Measurements from ENCODE around the gene NUBPL.

GRCh38 chr14:31622060-31622459 is 60.9 kb downstream of the NUBPL start:
- TF ChIP-seq KAT7 (CRISPR knock-in tag; IDR thresholded peaks at IDR 0.05; ENCODE audit: borderline replicate concordance) (no peak), ZNF512 (CRISPR knock-in tag; IDR thresholded peaks at IDR 0.05; ENCODE audit: borderline replicate concordance) (no peak), CTCF (IDR thresholded peaks at IDR 0.05) (no peak), E2F5 (CRISPR knock-in tag; IDR thresholded peaks at IDR 0.05) (no peak), JUN (CRISPR knock-in tag; IDR thresholded peaks at IDR 0.05) (no peak), E2F4 (CRISPR knock-in tag; IDR thresholded peaks at IDR 0.05; ENCODE audit: borderline replicate concordance, low read depth) (no peak), ATF6 (CRISPR knock-in tag; IDR thresholded peaks at IDR 0.05) (no peak)

Data from WTC11 (cell line).